H9 (cell line): Measurements from ENCODE around the gene FBXO11. TPM values are rescaled to one million over a fixed set of nuclear protein-coding genes. Genes with fewer than 3 reads are reported as not detected.

Source experiments
- DNase-seq: peaks from one replicate; pipeline ENCODE4 v3.0.0-alpha.2; 2017
- H2AFZ ChIP-seq: one replicate; pipeline ENCODE4 v1.6.1; 2013; ENCODE audit warnings: mild to moderate bottlenecking, low read length, control low read depth, moderate library complexity
- H2AK5ac ChIP-seq: 2 replicates; pipeline ENCODE4 v1.6.1; 2013; ENCODE audit warnings: low read length, control low read depth, mixed read lengths; ENCODE audit not compliant: insufficient read length
- H2BK120ac ChIP-seq: one replicate; pipeline ENCODE4 v1.6.1; 2013; ENCODE audit warnings: low read depth, mild to moderate bottlenecking, low read length, control low read depth, inconsistent platforms; ENCODE audit not compliant: poor library complexity, severe bottlenecking
- H2BK12ac ChIP-seq: 2 replicates; pipeline ENCODE4 v1.6.1; 2013; ENCODE audit warnings: low read length, control low read depth, mixed read lengths, low read depth; ENCODE audit not compliant: insufficient read length
- H2BK15ac ChIP-seq: 2 replicates; pipeline ENCODE4 v1.6.1; 2013; ENCODE audit warnings: low read depth, low read length, control low read depth
- H2BK20ac ChIP-seq: one replicate; pipeline ENCODE4 v1.6.1; 2013; ENCODE audit warnings: low read depth, mild to moderate bottlenecking, low read length, control low read depth, inconsistent platforms; ENCODE audit not compliant: poor library complexity, severe bottlenecking
- H2BK5ac ChIP-seq: 2 replicates; pipeline ENCODE4 v1.6.1; 2013; ENCODE audit warnings: low read length, control low read depth, mixed read lengths; ENCODE audit not compliant: insufficient read length
- H3K14ac ChIP-seq: 2 replicates; pipeline ENCODE4 v1.6.1; 2013; ENCODE audit warnings: low read length, control low read depth; ENCODE audit not compliant: insufficient read depth
- H3K18ac ChIP-seq: 2 replicates; pipeline ENCODE4 v1.6.1; 2013; ENCODE audit warnings: low read depth, mild to moderate bottlenecking, mixed read lengths, low read length, control low read depth; ENCODE audit not compliant: insufficient read length
- H3K23ac ChIP-seq: 2 replicates; pipeline ENCODE4 v1.6.1; 2013; ENCODE audit warnings: low read length, control low read depth, mixed read lengths, low read depth; ENCODE audit not compliant: insufficient read length
- H3K23me2 ChIP-seq: 2 replicates; pipeline ENCODE4 v1.6.1; 2013; ENCODE audit warnings: low read depth, mild to moderate bottlenecking, mixed read lengths, low read length, control low read depth; ENCODE audit not compliant: insufficient read length, poor library complexity, severe bottlenecking
- H3K27ac ChIP-seq: 2 replicates; pipeline ENCODE4 v1.5.1; 2013; ENCODE audit warnings: low read length, control low read depth, mixed read lengths, low read depth; ENCODE audit not compliant: insufficient read length
- H3K27me3 ChIP-seq: 2 replicates; pipeline ENCODE4 v1.6.1; 2013; ENCODE audit warnings: low read length, control low read depth, inconsistent platforms; ENCODE audit not compliant: insufficient read depth
- H3K4ac ChIP-seq: 2 replicates; pipeline ENCODE4 v1.6.1; 2013; ENCODE audit warnings: low read depth, mild to moderate bottlenecking, control low read depth, inconsistent platforms, low read length, moderate library complexity
- H3K4me1 ChIP-seq: 2 replicates; pipeline ENCODE4 v1.6.1; 2013; ENCODE audit warnings: low read length, control low read depth, inconsistent platforms; ENCODE audit not compliant: insufficient read depth
- H3K4me2 ChIP-seq: 2 replicates; pipeline ENCODE4 v1.6.1; 2013; ENCODE audit warnings: low read length, control low read depth, mixed read lengths; ENCODE audit not compliant: insufficient read length, insufficient read depth
- H3K56ac ChIP-seq: 2 replicates; pipeline ENCODE4 v1.6.1; 2013; ENCODE audit warnings: low read depth, mild to moderate bottlenecking, mixed read lengths, low read length, control low read depth; ENCODE audit not compliant: insufficient read length
- H3K79me1 ChIP-seq: 2 replicates; pipeline ENCODE4 v1.6.1; 2013; ENCODE audit warnings: low read depth, mild to moderate bottlenecking, moderate library complexity, low read length, control low read depth, inconsistent platforms; ENCODE audit not compliant: insufficient read depth, poor library complexity, severe bottlenecking
- H3K79me2 ChIP-seq: 2 replicates; pipeline ENCODE4 v1.6.1; 2013; ENCODE audit warnings: low read length, control low read depth, inconsistent platforms; ENCODE audit not compliant: insufficient read depth
- H3K9ac ChIP-seq: 2 replicates; pipeline ENCODE4 v1.6.1; 2013; ENCODE audit warnings: low read length, control low read depth, mixed read lengths; ENCODE audit not compliant: insufficient read length; ENCODE audit errors: extremely low read depth
- H3K9me3 ChIP-seq: one replicate; pipeline ENCODE4 v1.6.1; 2013; ENCODE audit warnings: low read depth, low read length, inconsistent platforms; ENCODE audit not compliant: control insufficient read depth
- H3T11ph ChIP-seq: one replicate; pipeline ENCODE4 v1.6.1; 2013; ENCODE audit warnings: mild to moderate bottlenecking, low read length, control low read depth, inconsistent platforms
- H4K20me1 ChIP-seq: one replicate; pipeline ENCODE4 v1.6.1; 2013; ENCODE audit not compliant: control insufficient read depth, insufficient read length, insufficient read depth
- H4K5ac ChIP-seq: 2 replicates; pipeline ENCODE4 v1.6.1; 2013; ENCODE audit warnings: low read depth, mild to moderate bottlenecking, mixed read lengths, low read length, control low read depth; ENCODE audit not compliant: insufficient read length
- H4K8ac ChIP-seq: replicated peaks from 2 replicates; pipeline ENCODE4 v1.6.1; 2013; ENCODE audit warnings: low read length, control low read depth, mixed read lengths, low read depth; ENCODE audit not compliant: insufficient read length
- H4K91ac ChIP-seq: 2 replicates; pipeline ENCODE4 v1.6.1; 2013; ENCODE audit warnings: low read depth, mild to moderate bottlenecking, moderate library complexity, mixed read lengths, low read length, control low read depth; ENCODE audit not compliant: insufficient read length
- H3K27ac Mint-ChIP-seq, 3 experiments: 2 replicates in 2 of 3; 3 replicates in 1 of 3; pipeline ENCODE4 v1.8.0; 2020 to 2021; ENCODE audit warnings: mixed read lengths in 3 of 3, mild to moderate bottlenecking in 1 of 3, moderate library complexity in 1 of 3
- H3K27me3 Mint-ChIP-seq: 2 replicates; pipeline ENCODE4 v1.8.0; 2021; ENCODE audit warnings: low read depth, mild to moderate bottlenecking, moderate library complexity, mixed read lengths
- H3K36me3 Mint-ChIP-seq, 3 experiments: 2 replicates in 2 of 3; 3 replicates in 1 of 3; pipeline ENCODE4 v1.8.0; 2020 to 2021; ENCODE audit warnings: low read depth in 3 of 3, mixed read lengths in 3 of 3; ENCODE audit not compliant: insufficient read depth in 1 of 3
- H3K4me1 Mint-ChIP-seq, 2 experiments: 2 replicates each; pipeline ENCODE4 v1.8.0; 2020; ENCODE audit warnings: mixed read lengths in 2 of 2
- H3K4me3 Mint-ChIP-seq, 2 experiments: 2 replicates in 1 of 2; 3 replicates in 1 of 2; pipeline ENCODE4 v1.8.0; 2020 to 2021; ENCODE audit warnings: mild to moderate bottlenecking in 2 of 2, mixed read lengths in 2 of 2, moderate library complexity in 1 of 2
- H3K9me3 Mint-ChIP-seq, 2 experiments: 2 replicates in 1 of 2; 3 replicates in 1 of 2; pipeline ENCODE4 v1.8.0; 2020; ENCODE audit warnings: mild to moderate bottlenecking in 2 of 2, mixed read lengths in 2 of 2, moderate library complexity in 1 of 2
- WGBS: extraction: QIAGEN DNeasy Blood & Tissue Kit; methylation state at CpG from one replicate; pipeline ENCODE4 v1.1.7; 2013; ENCODE audit warnings: missing lambda C conversion rate, low lambda C conversion rate, mixed read lengths; ENCODE audit not compliant: insufficient read length; ENCODE audit errors: extremely low coverage; 5-methylcytosine and 5-hydroxymethylcytosine counted together
- total RNA-seq: library from RNA; stranded (reverse); gene quantifications from 2 replicates; pipeline ENCODE4 v1.2.1, GENCODE V29; 2021
- TF ChIP-seq, protein P1 (sequence below): fragments of 200-600 bp; sonication (generic); conservative IDR thresholded peaks from 3 replicates; pipeline ENCODE4 v1.8.0; 2021; ENCODE audit warnings: antibody characterized with exemption, mild to moderate bottlenecking

Gene FBXO11
- total RNA-seq, 1 experiment from 2014 or later: 68.8 TPM

DNA sequence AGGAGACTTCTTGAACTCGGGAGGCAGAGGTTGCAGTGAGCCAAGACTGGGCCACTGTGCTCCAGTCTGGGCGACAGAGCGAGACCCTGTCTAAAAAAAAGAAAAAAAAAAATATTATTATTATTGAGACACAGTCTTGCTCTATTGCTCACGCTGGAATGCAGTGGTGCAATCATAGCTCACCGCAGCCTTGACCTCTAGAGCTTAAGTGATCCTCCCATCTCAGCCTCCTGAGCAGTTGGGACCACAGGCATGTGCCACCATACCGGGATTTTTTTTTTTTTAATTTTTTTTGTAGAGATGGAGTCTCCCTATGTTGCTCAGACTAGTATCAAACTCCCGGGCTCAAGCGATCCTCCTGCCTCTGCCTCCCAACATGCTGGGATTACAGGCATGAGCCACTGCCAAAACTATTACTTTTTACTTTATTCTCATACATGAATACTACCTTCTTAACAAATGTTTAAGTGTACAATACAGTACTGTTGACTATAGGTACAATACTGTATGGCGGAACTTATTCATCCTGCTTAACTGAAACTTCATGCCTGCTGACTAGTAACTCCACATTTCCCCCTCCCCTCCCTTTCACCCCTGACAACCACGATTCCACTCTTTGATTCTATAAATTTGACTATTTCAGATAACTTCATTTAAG, 15.5 kb downstream of the FBXO11 start:
- WGBS: no CpG with 5 or more reads among the region's 10 CpGs
- Histone ChIP-seq H2BK5ac (no peak overlapping the region), H2BK20ac (no peak overlapping the region), H3K79me2 (peaks cover 31% of the 10 kb centered on the region), H3K9me3 (no peaks in the 10 kb centered on the region), H3K18ac (no peak overlapping the region), H2BK120ac (no peak overlapping the region), H3K27ac (no peak overlapping the region), H4K20me1 (no peaks in the 10 kb centered on the region), H3K14ac (no peak overlapping the region), H2AK5ac (no peak overlapping the region), H3K23me2 (no peaks in the 10 kb centered on the region), H4K8ac (no peak overlapping the region), H3K4me1 (no peaks in the 10 kb centered on the region; the same call in 1 of the 2 replicates), H4K91ac (no peak overlapping the region), H3T11ph (no peak overlapping the region), H2BK15ac (no peak overlapping the region), H2BK12ac (no peak overlapping the region), H3K27me3 (no peaks in the 10 kb centered on the region), H2AFZ (no peak overlapping the region), H3K9ac (no peak overlapping the region), H3K56ac (no peak overlapping the region), H3K4ac (no peak overlapping the region), H3K23ac (no peak overlapping the region), H3K4me2 (no peak overlapping the region), H4K5ac (no peak overlapping the region), H3K79me1 (peaks cover 11% of the 10 kb centered on the region)
- peaks cover 13% of the 10 kb centered on the region in 2 experiments for H3K4me1 Mint-ChIP-seq
- H3K9me3 Mint-ChIP-seq: no peaks in the 10 kb centered on the region
- no peak for DNase-seq
- no peak overlapping the region for H3K4me3 Mint-ChIP-seq
- H3K27me3 Mint-ChIP-seq: no peaks in the 10 kb centered on the region
- no peak overlapping the region for H3K27ac Mint-ChIP-seq
- TF ChIP-seq, protein P1, sequence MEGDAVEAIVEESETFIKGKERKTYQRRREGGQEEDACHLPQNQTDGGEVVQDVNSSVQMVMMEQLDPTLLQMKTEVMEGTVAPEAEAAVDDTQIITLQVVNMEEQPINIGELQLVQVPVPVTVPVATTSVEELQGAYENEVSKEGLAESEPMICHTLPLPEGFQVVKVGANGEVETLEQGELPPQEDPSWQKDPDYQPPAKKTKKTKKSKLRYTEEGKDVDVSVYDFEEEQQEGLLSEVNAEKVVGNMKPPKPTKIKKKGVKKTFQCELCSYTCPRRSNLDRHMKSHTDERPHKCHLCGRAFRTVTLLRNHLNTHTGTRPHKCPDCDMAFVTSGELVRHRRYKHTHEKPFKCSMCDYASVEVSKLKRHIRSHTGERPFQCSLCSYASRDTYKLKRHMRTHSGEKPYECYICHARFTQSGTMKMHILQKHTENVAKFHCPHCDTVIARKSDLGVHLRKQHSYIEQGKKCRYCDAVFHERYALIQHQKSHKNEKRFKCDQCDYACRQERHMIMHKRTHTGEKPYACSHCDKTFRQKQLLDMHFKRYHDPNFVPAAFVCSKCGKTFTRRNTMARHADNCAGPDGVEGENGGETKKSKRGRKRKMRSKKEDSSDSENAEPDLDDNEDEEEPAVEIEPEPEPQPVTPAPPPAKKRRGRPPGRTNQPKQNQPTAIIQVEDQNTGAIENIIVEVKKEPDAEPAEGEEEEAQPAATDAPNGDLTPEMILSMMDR: no peak
- H3K36me3 Mint-ChIP-seq: peaks cover 0 to 8% (median 0%) of the 10 kb centered on the region in 3 experiments; a peak in 3 of 7 replicates
